CD14-positive monocyte (primary cell): ENCODE data around the gene TRIM67. TPM values are rescaled to one million over a fixed set of nuclear protein-coding genes. Genes with fewer than 3 reads are reported as not detected.
A peak's percentile ranks its signal among the peaks of the same experiment; 100 is the strongest.

Source experiments
- DNase-seq, 3 donors: peaks; one replicate each; pipeline ENCODE4 v3.0.0-alpha.2; 2011 to 2022
- H2AFZ ChIP-seq: 2 replicates; pipeline ENCODE4 v1.6.0; 2012; ENCODE audit warnings: mild to moderate bottlenecking, low read depth, low read length, inconsistent platforms; ENCODE audit not compliant: insufficient read depth, poor library complexity, severe bottlenecking
- H3K27ac ChIP-seq, 2 donors: 1 replicate in 1 of 2; 2 replicates in 1 of 2; pipeline ENCODE4 v1.5.1; 2012 to 2013; ENCODE audit warnings: low read length in 2 of 2, control low read depth in 1 of 2, inconsistent platforms in 1 of 2, low read depth in 1 of 2, mild to moderate bottlenecking in 1 of 2
- H3K27me3 ChIP-seq, 2 donors: one replicate each; pipeline versions ENCODE4 v1.6.0 to v1.6.1; 2011 to 2013; ENCODE audit warnings: low read length in 2 of 2; ENCODE audit not compliant: control insufficient read depth in 2 of 2, insufficient read depth in 2 of 2
- H3K36me3 ChIP-seq, 2 donors: replicated peaks in 1 of 2; 1 replicate in 1 of 2; 2 replicates in 1 of 2; pipeline versions ENCODE4 v1.5.1 to v1.6.1; 2012 to 2013; ENCODE audit warnings: low read length in 2 of 2, control low read depth in 1 of 2, inconsistent platforms in 1 of 2, mild to moderate bottlenecking in 1 of 2; ENCODE audit not compliant: insufficient read depth in 2 of 2, control insufficient read depth in 1 of 2
- H3K4me1 ChIP-seq, 2 donors: 1 replicate in 1 of 2; 2 replicates in 1 of 2; pipeline versions ENCODE4 v1.5.1 to v1.6.1; 2012 to 2013; ENCODE audit warnings: low read length in 2 of 2, control low read depth in 1 of 2, inconsistent platforms in 1 of 2, mild to moderate bottlenecking in 1 of 2, moderate library complexity in 1 of 2; ENCODE audit not compliant: insufficient read depth in 2 of 2, control insufficient read depth in 1 of 2
- H3K4me2 ChIP-seq: replicated peaks from 2 replicates; pipeline ENCODE3; 2012; ENCODE audit warnings: low read length, moderate library complexity, mild to moderate bottlenecking; ENCODE audit not compliant: poor library complexity, severe bottlenecking; ENCODE audit errors: extremely low read depth
- H3K4me3 ChIP-seq, 3 experiments: fragments of 200-600 bp in 1 of 3; sonication (generic) in 1 of 3; replicated peaks in 1 of 3; 1 replicate in 2 of 3; 2 replicates in 1 of 3; pipeline ENCODE4 v1.5.1; 2011 to 2013; ENCODE audit warnings: low read length in 3 of 3, mild to moderate bottlenecking in 3 of 3, control low read depth in 2 of 3, low read depth in 2 of 3, inconsistent platforms in 1 of 3, moderate library complexity in 1 of 3
- H3K79me2 ChIP-seq: 2 replicates; pipeline ENCODE4 v1.6.0; 2012; ENCODE audit warnings: mild to moderate bottlenecking, control low read depth, inconsistent platforms, low read length, moderate library complexity; ENCODE audit not compliant: insufficient read depth
- H3K9ac ChIP-seq: 2 replicates; pipeline ENCODE4 v1.6.0; 2017; ENCODE audit warnings: low read length, mild to moderate bottlenecking; ENCODE audit not compliant: insufficient read depth, poor library complexity, severe bottlenecking
- H3K9me3 ChIP-seq, 2 donors: replicated peaks in 1 of 2; 1 replicate in 1 of 2; 2 replicates in 1 of 2; pipeline versions ENCODE4 v1.5.1 to v1.6.1; 2012 to 2013; ENCODE audit warnings: low read length in 2 of 2, control low read depth in 1 of 2; ENCODE audit not compliant: control insufficient read depth in 1 of 2, insufficient read depth in 1 of 2
- H4K20me1 ChIP-seq: 2 replicates; pipeline ENCODE4 v1.6.0; 2012; ENCODE audit warnings: mild to moderate bottlenecking, low read length, control low read depth, moderate library complexity; ENCODE audit not compliant: insufficient read depth
- H3K27ac Mint-ChIP-seq, 7 donors: one replicate each; pipeline ENCODE4 v1.8.0; 2020; ENCODE audit warnings: mild to moderate bottlenecking in 7 of 7, mixed read lengths in 7 of 7, moderate library complexity in 6 of 7, inconsistent platforms in 2 of 7
- H3K27me3 Mint-ChIP-seq, 3 donors: one replicate each; pipeline ENCODE4 v1.8.0; 2021 to 2022; ENCODE audit warnings: low read depth in 3 of 3, mild to moderate bottlenecking in 3 of 3, mixed read lengths in 3 of 3, moderate library complexity in 3 of 3, inconsistent platforms in 1 of 3
- H3K36me3 Mint-ChIP-seq, 2 donors: one replicate each; pipeline ENCODE4 v1.8.0; 2020; ENCODE audit warnings: mixed read lengths in 2 of 2, inconsistent platforms in 1 of 2, mild to moderate bottlenecking in 1 of 2
- H3K4me1 Mint-ChIP-seq: one replicate; pipeline ENCODE4 v1.8.0; 2020; ENCODE audit warnings: mild to moderate bottlenecking, mixed read lengths
- H3K4me3 Mint-ChIP-seq, 2 donors: one replicate each; pipeline ENCODE4 v1.8.0; 2020; ENCODE audit warnings: mild to moderate bottlenecking in 2 of 2, mixed read lengths in 2 of 2, moderate library complexity in 1 of 2
- H3K9me3 Mint-ChIP-seq, 7 donors: one replicate each; pipeline ENCODE4 v1.8.0; 2020 to 2022; ENCODE audit warnings: mixed read lengths in 7 of 7, mild to moderate bottlenecking in 6 of 7, moderate library complexity in 6 of 7, inconsistent platforms in 2 of 7
- WGBS: methylation state at CpG from one replicate; pipeline ENCODE4 v1.1.5; 2013; ENCODE audit warnings: missing lambda C conversion rate; ENCODE audit not compliant: insufficient coverage; 5-methylcytosine and 5-hydroxymethylcytosine counted together
- intact Hi-C, 2 donors: fragments of 100-400 bp; cut with micrococcal nuclease; formaldehyde crosslinking; loops; one replicate each; pipeline versions ENCODE4 v1.15.0 to v1.15.1; 2023
- polyA plus RNA-seq, 3 donors: library from polyadenylated mRNA; depleted of rRNA in 1 of 3; unstranded in 2 of 3; stranded (reverse) in 1 of 3; fragments of 300-500 nt in 2 of 3; fragments of >200 nt in 1 of 3; fragmentation: Illumina TruSeq in 2 of 3; gene quantifications; 1 replicate in 2 of 3; 2 replicates in 1 of 3; pipeline ENCODE4 v1.2.3, GENCODE V29; 2012 to 2021
- TF ChIP-seq, protein P1 (sequence below): fragments of 200-600 bp; IDR thresholded peaks from one replicate; pipeline ENCODE4 v1.8.0; 2022; ENCODE audit warnings: antibody characterized with exemption, mild to moderate bottlenecking

The TRIM67 gene
- polyA plus RNA-seq, 3 donors = not detected

DNA sequence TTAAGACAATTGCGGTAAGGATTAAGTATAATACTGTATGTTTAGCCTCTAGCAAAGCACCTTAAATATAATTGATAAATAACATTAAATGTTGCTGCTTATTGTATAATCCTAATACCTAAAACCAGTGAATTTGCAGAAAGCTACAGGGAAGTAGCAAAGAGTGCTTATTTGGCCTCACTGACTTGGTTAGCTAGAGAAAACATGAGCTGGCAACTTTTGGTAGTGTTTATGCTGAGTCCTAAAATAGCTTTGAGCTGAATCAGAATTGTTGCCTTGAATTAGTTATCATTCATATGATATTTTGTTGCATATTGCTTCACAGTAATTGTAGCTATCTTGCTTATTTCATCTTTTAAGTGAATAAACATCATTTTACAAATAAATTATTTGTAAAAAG is 3.5 kb downstream of the TRIM67 start:
- H3K4me1 ChIP-seq = no peaks in the 10 kb centered on the region
- no peak overlapping the region for H3K4me2 ChIP-seq
- Mint-ChIP-seq H3K4me1 (peaks cover 4% of the 10 kb centered on the region), H3K9me3 (peaks cover 0 to 14% (median 3%) of the 10 kb centered on the region in 7 donors), H3K36me3 (no peaks in the 10 kb centered on the region), H3K4me3 (no peak overlapping the region), H3K27ac (no peak overlapping the region), H3K27me3 (peaks cover 55 to 77% (median 66%) of the 10 kb centered on the region in 3 donors)
- H2AFZ ChIP-seq = no peak overlapping the region
- H3K4me3 ChIP-seq = no peak overlapping the region
- DNase-seq = no peak
- H3K9me3 ChIP-seq = peaks cover 0 to 13% of the 10 kb centered on the region in 2 donors
- H3K36me3 ChIP-seq = no peaks in the 10 kb centered on the region
- peaks cover 45 to 64% of the 10 kb centered on the region in 2 donors for H3K27me3 ChIP-seq
- H3K9ac ChIP-seq = no peak overlapping the region
- WGBS = no CpG with 5 or more reads among the region's 1 CpG
- TF ChIP-seq, protein P1, sequence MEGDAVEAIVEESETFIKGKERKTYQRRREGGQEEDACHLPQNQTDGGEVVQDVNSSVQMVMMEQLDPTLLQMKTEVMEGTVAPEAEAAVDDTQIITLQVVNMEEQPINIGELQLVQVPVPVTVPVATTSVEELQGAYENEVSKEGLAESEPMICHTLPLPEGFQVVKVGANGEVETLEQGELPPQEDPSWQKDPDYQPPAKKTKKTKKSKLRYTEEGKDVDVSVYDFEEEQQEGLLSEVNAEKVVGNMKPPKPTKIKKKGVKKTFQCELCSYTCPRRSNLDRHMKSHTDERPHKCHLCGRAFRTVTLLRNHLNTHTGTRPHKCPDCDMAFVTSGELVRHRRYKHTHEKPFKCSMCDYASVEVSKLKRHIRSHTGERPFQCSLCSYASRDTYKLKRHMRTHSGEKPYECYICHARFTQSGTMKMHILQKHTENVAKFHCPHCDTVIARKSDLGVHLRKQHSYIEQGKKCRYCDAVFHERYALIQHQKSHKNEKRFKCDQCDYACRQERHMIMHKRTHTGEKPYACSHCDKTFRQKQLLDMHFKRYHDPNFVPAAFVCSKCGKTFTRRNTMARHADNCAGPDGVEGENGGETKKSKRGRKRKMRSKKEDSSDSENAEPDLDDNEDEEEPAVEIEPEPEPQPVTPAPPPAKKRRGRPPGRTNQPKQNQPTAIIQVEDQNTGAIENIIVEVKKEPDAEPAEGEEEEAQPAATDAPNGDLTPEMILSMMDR = no peak
- H3K27ac ChIP-seq = no peak overlapping the region
- intact Hi-C loops = no loop called here
- no peaks in the 10 kb centered on the region for H4K20me1 ChIP-seq
- no peaks in the 10 kb centered on the region for H3K79me2 ChIP-seq

DNA sequence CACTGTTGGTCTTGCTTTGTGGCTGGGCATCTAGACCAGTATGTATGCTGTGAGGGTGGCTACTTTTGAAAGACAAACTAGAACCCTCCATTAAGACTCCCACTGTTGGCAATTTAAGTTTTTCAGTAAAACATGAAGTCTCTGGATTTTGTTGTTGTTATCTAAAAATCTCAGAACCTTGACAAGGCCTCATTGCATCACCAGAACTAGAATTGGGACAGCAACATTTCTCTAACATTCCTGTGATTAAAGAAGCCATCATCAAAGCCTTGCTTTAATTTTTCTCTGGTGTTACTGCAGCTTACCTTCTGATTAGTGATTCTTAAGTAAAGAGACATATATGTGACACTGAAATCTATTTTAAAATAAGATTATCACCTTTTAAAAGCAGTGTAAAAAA is 4.5 kb downstream of the TRIM67 start:
- Mint-ChIP-seq H3K36me3 (no peaks in the 10 kb centered on the region), H3K27ac (no peak overlapping the region), H3K27me3 (peaks cover 47 to 72% (median 56%) of the 10 kb centered on the region in 3 donors), H3K9me3 (peaks cover 0 to 12% (median 3%) of the 10 kb centered on the region in 7 donors), H3K4me1 (peaks cover 4% of the 10 kb centered on the region), H3K4me3 (peak overlapping the region in 1 of 2 donors; percentile 6)
- TF ChIP-seq, protein P1 = no peak
- Histone ChIP-seq H3K79me2 (no peaks in the 10 kb centered on the region), H3K4me1 (no peaks in the 10 kb centered on the region), H3K9ac (no peak overlapping the region), H3K27me3 (peaks cover 44 to 54% of the 10 kb centered on the region in 2 donors), H3K27ac (no peak overlapping the region), H4K20me1 (no peaks in the 10 kb centered on the region), H3K4me3 (no peak overlapping the region), H3K36me3 (no peaks in the 10 kb centered on the region), H3K4me2 (no peak overlapping the region), H3K9me3 (peaks cover 0 to 9% of the 10 kb centered on the region in 2 donors), H2AFZ (no peak overlapping the region)
- intact Hi-C loops = no loop called here
- no peak for DNase-seq
